ENCODE data around the gene PAPLN. TPM values are rescaled to one million over a fixed set of nuclear protein-coding genes. Genes with fewer than 3 reads are reported as not detected.

The PAPLN gene
- total RNA-seq, 1 donor from 2014 or later, result 4.1 TPM

DNA sequence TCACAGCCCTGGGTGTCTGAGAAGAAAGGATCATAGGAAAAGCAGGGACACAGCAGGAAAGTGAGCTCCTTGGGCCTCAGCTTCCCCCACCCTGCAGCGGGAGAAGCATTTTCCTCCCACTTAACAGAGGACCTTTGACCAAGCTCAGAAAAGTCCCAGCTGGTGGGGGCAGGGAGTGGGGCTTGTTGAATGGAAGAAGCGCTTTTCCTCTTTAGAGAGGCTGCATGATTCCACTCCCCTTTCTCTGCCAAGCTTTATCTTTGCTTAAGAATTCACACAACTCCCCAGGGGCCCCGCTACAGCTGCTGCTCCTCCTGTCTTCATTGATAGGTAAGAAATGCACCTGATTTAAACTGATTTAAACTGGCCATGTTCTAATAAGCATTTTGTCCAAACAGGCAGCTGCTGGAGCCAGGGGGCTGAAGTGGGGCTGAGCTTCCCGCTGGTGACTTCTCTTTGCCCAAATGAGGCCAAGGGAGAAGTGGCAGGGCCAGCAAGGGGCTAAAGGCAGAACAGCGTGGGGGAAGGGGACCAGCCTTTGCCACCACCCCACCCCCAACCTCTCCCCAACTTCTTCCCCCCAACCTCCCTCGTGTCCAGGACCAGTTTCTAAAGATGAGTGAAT, 1.7 kb upstream of the PAPLN start:
- Mint-ChIP-seq H3K4me1 (peaks cover 49% of the 10 kb centered on the region), H3K27ac (ENCODE audit: unreplicated experiment) (no peak overlapping the region), H3K4me3 (peak overlapping the region; percentile 72), H3K27me3 (ENCODE audit: low read depth) (peaks cover 63% of the 10 kb centered on the region), H3K36me3 (ENCODE audit: low read depth) (peaks cover 2% of the 10 kb centered on the region), H3K9me3 (no peaks in the 10 kb centered on the region)
- no peak for DNase-seq (ENCODE audit: low read depth, low spot score)
- TF ChIP-seq, protein P1, sequence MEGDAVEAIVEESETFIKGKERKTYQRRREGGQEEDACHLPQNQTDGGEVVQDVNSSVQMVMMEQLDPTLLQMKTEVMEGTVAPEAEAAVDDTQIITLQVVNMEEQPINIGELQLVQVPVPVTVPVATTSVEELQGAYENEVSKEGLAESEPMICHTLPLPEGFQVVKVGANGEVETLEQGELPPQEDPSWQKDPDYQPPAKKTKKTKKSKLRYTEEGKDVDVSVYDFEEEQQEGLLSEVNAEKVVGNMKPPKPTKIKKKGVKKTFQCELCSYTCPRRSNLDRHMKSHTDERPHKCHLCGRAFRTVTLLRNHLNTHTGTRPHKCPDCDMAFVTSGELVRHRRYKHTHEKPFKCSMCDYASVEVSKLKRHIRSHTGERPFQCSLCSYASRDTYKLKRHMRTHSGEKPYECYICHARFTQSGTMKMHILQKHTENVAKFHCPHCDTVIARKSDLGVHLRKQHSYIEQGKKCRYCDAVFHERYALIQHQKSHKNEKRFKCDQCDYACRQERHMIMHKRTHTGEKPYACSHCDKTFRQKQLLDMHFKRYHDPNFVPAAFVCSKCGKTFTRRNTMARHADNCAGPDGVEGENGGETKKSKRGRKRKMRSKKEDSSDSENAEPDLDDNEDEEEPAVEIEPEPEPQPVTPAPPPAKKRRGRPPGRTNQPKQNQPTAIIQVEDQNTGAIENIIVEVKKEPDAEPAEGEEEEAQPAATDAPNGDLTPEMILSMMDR (conservative IDR thresholded peaks at IDR 0.05), result no peak

DNA sequence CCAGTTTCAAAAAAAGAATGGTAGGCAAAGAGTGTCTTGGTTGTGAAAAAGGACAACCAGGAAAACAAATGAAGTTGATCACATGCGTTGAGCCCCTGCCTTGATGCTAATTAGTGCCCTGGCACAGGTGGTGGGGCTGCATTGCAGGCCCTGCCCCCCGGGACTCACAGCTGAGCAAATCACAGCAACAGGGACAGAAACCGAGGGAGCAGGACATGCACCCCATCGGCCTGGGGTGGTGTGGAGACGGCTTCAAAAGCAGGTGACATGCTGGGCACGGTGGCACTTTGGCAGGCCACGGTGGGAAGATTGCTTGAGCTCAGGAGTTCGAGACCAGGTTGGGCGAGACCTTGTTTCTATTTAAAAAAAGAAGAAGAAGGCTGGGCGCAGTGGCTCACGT, 1.1 kb upstream of the PAPLN start:
- Mint-ChIP-seq H3K36me3 (ENCODE audit: low read depth) (peaks cover 2% of the 10 kb centered on the region), H3K27ac (ENCODE audit: unreplicated experiment) (no peak overlapping the region), H3K4me1 (peaks cover 49% of the 10 kb centered on the region), H3K4me3 (peak overlapping the region; percentile 72), H3K27me3 (ENCODE audit: low read depth) (peaks cover 68% of the 10 kb centered on the region), H3K9me3 (no peaks in the 10 kb centered on the region)
- DNase-seq (ENCODE audit: low read depth, low spot score), result no peak
- TF ChIP-seq, protein P1 (conservative IDR thresholded peaks at IDR 0.05), result no peak

DNA sequence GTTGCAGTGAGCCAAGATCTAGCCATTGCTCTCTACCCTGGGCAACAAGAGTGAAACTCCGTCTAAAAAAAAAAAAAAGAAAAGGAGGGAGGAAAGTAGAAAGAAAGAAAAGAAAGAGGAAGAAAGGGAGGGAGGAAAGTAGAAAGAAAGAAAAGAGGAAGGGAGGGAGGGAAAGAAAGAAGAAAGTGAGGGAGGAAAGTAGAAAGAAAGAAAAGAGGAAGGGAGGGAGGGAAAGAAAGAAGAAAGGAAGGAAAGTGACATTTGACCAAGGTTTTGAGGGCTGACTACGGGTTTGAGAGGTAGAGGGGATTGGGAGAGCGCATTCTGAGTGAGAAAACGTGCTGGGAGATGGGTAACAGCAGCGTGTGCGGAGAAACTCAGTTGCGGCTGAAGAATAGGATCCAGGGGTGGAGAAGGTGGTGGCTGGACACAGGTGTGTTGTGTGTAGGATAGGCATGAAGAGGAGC, 521 bp upstream of the PAPLN start:
- TF ChIP-seq, protein P1 (conservative IDR thresholded peaks at IDR 0.05), result no peak
- peaks cover 74% of the 10 kb centered on the region for H3K27me3 Mint-ChIP-seq (ENCODE audit: low read depth)
- H3K9me3 Mint-ChIP-seq, result no peaks in the 10 kb centered on the region
- H3K4me3 Mint-ChIP-seq, result peak overlapping the region; percentile 72
- DNase-seq (ENCODE audit: low read depth, low spot score), result no peak
- H3K27ac Mint-ChIP-seq (ENCODE audit: unreplicated experiment), result no peak overlapping the region
- H3K4me1 Mint-ChIP-seq, result peaks cover 49% of the 10 kb centered on the region
- H3K36me3 Mint-ChIP-seq (ENCODE audit: low read depth), result peaks cover 2% of the 10 kb centered on the region

DNA sequence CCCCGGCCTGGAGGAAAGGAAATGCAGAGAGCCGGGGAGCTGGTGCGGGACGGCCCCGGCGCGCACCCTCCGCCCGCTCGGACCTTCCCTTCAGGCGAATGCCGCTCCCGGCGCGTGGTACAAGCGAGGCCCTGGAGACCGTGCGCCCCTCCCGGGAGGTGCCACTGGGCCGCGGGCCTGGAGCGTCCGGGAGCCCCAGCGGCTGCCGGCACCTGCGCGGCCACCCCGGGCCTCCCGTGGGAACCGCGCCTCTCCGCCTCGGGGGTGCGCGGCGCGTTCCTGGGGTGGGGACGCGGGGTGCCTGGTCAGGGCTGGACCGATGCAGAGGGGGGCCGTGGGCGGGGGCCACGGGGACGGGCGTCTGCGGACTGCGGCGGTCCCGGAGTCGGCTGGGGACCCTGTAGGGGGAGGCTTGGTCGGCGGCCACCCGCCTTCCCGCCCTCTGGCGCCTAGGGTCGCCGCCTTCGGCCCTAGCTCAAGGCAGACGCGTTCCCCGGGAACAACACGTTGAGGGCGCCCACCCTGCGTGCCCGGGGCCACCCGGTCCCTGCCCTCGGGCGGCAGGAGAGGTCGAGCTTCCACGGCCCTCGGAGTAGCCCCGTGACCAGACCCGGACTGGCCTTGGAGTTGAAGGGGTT, 599 bp downstream of the PAPLN start:
- H3K27me3 Mint-ChIP-seq (ENCODE audit: low read depth), result peaks cover 76% of the 10 kb centered on the region
- peaks cover 2% of the 10 kb centered on the region for H3K36me3 Mint-ChIP-seq (ENCODE audit: low read depth)
- H3K4me3 Mint-ChIP-seq, result peak overlapping the region; percentile 70
- H3K9me3 Mint-ChIP-seq, result no peaks in the 10 kb centered on the region
- H3K4me1 Mint-ChIP-seq, result peaks cover 44% of the 10 kb centered on the region
- TF ChIP-seq, protein P1 (conservative IDR thresholded peaks at IDR 0.05), result no peak
- no peak overlapping the region for H3K27ac Mint-ChIP-seq (ENCODE audit: unreplicated experiment)
- DNase-seq (ENCODE audit: low read depth, low spot score), result no peak

DNA sequence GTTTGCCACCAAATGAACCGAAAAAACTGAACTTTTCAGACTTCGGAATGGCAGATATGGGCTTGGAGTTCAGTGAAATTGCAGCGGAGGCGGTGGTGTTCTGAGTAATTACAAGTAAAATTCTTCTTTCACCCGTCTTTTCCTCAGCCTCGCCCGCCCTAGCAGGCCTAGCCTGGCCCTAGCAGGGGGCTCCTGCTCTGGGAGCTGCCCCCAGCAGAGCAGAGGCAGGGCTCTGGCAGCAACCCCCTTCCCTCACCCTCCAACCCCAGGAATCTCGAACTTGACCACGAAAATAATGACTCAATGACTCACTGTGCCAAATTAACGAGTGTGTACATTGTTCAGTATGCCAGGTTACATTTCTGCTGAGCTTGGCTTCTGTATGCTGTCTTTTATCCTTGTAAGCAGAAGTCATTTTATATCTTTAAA, 1.1 kb downstream of the PAPLN start:
- no peaks in the 10 kb centered on the region for H3K9me3 Mint-ChIP-seq
- H3K27ac Mint-ChIP-seq (ENCODE audit: unreplicated experiment), result no peak overlapping the region
- TF ChIP-seq, protein P1 (conservative IDR thresholded peaks at IDR 0.05), result no peak
- peaks cover 2% of the 10 kb centered on the region for H3K36me3 Mint-ChIP-seq (ENCODE audit: low read depth)
- peaks cover 78% of the 10 kb centered on the region for H3K27me3 Mint-ChIP-seq (ENCODE audit: low read depth)
- peaks cover 44% of the 10 kb centered on the region for H3K4me1 Mint-ChIP-seq
- peak overlapping the region; percentile 70 for H3K4me3 Mint-ChIP-seq
- DNase-seq (ENCODE audit: low read depth, low spot score), result no peak
